Measurements from ENCODE around the gene SLC22A12.

The SLC22A12 gene

DNA sequence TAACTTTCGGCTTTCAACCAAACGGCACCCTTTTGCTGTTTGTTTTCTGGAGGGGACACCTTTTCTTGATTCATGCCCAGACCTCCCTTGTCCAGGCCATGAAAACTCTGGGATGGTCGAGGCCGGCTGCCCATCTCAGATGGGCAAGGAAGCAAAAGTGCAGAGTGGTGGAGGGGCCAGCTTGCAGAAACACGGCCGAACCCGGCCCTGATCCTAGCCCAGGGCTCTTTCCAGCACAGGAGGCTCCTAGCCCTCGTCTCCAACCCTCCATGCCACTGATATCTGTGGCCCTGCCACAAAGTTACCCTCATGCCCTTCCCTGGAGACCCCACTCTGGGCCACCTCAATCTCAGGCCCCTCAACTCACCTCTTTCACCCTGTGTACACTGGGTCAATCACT is 18.9 kb upstream of the SLC22A12 start:
- Histone ChIP-seq H3K27ac (ENCODE audit: low read depth, low read length) (no peak overlapping the region), H3F3A (ENCODE audit: insufficient read depth) (no peaks in the 10 kb centered on the region), H3K79me2 (ENCODE audit: insufficient read depth, low read length) (no peaks in the 10 kb centered on the region), H4K20me1 (ENCODE audit: low read depth, low read length) (no peaks in the 10 kb centered on the region), H3K9ac (ENCODE audit: low read length) (no peak overlapping the region), H3K9me3 (ENCODE audit: insufficient read depth, low read length) (no peaks in the 10 kb centered on the region), H3K9me2 (replicated peaks; ENCODE audit: insufficient read depth, low read length) (no peaks in the 10 kb centered on the region), H3K4me2 (ENCODE audit: low read depth, low read length, poor library complexity, severe bottlenecking) (no peak overlapping the region), H3K4me3 (ENCODE audit: insufficient read depth, low read length, poor library complexity, severe bottlenecking) (no peak overlapping the region), H3K27me3 (ENCODE audit: low read length) (no peaks in the 10 kb centered on the region), H2AFZ (ENCODE audit: low read depth, low read length, severe bottlenecking) (no peak overlapping the region), H3K36me3 (ENCODE audit: low read length) (no peaks in the 10 kb centered on the region)
- no peak for TF ChIP-seq EZH2phosphoT487 (conservative IDR thresholded peaks at IDR 0.05; ENCODE audit: low read length)
- TF ChIP-seq, protein P1, sequence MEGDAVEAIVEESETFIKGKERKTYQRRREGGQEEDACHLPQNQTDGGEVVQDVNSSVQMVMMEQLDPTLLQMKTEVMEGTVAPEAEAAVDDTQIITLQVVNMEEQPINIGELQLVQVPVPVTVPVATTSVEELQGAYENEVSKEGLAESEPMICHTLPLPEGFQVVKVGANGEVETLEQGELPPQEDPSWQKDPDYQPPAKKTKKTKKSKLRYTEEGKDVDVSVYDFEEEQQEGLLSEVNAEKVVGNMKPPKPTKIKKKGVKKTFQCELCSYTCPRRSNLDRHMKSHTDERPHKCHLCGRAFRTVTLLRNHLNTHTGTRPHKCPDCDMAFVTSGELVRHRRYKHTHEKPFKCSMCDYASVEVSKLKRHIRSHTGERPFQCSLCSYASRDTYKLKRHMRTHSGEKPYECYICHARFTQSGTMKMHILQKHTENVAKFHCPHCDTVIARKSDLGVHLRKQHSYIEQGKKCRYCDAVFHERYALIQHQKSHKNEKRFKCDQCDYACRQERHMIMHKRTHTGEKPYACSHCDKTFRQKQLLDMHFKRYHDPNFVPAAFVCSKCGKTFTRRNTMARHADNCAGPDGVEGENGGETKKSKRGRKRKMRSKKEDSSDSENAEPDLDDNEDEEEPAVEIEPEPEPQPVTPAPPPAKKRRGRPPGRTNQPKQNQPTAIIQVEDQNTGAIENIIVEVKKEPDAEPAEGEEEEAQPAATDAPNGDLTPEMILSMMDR (IDR thresholded peaks at IDR 0.05; ENCODE audit: insufficient read depth, low read length, poor library complexity, severe bottlenecking), result no peak

DNA sequence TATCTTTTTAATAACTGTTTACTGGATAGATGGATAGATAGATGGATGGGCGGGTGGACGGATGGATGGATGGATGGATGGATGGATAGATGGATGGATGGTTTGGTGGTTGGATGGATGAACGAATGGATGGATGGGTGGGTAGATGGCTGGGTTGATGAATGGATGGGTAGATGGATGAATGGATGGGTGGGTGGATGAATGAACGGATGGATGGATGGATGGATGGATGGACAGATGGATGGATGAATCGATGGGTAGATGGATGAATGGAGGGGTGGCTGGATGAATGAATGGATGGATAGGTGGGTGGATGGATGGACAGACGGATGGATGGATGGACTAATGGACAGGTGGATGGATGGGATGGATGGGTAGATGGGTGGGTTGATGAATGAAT is 13.8 kb upstream of the SLC22A12 start:
- H2AFZ ChIP-seq (ENCODE audit: low read depth, low read length, severe bottlenecking), result no peak overlapping the region
- TF ChIP-seq EZH2phosphoT487 (conservative IDR thresholded peaks at IDR 0.05; ENCODE audit: low read length), result no peak
- TF ChIP-seq, protein P1 (IDR thresholded peaks at IDR 0.05; ENCODE audit: insufficient read depth, low read length, poor library complexity, severe bottlenecking), result no peak

DNA sequence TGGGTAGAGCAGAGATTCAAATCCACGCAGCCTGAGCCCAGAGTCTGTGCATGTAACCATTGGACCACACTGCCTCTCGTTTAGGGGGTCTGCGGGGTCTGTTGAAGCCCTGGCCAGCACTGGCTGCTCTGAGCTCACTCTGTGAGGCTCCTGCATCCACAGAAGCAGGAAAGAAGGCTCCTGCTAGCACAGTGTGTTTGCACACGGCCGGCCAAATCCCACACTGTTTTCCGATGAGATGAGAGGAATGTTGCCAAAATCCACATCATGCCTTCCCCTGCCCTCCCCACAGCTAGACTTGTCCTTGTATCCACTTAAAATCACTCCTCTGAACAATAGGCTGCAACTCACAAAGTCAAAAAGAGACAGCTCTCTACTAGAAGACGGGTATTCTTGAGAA is 10.6 kb upstream of the SLC22A12 start:
- Histone ChIP-seq H3K9me3 (ENCODE audit: insufficient read depth, low read length) (no peaks in the 10 kb centered on the region), H4K20me1 (ENCODE audit: low read depth, low read length) (no peaks in the 10 kb centered on the region), H3K79me2 (ENCODE audit: insufficient read depth, low read length) (no peaks in the 10 kb centered on the region), H3K9me2 (replicated peaks; ENCODE audit: insufficient read depth, low read length) (no peaks in the 10 kb centered on the region), H3K27me3 (ENCODE audit: low read length) (no peaks in the 10 kb centered on the region), H2AFZ (ENCODE audit: low read depth, low read length, severe bottlenecking) (no peak overlapping the region), H3K27ac (ENCODE audit: low read depth, low read length) (no peak overlapping the region), H3K9ac (ENCODE audit: low read length) (no peak overlapping the region), H3K4me3 (ENCODE audit: insufficient read depth, low read length, poor library complexity, severe bottlenecking) (no peak overlapping the region), H3K36me3 (ENCODE audit: low read length) (no peaks in the 10 kb centered on the region), H3F3A (ENCODE audit: insufficient read depth) (no peaks in the 10 kb centered on the region), H3K4me2 (ENCODE audit: low read depth, low read length, poor library complexity, severe bottlenecking) (no peak overlapping the region)
- TF ChIP-seq, protein P1 (IDR thresholded peaks at IDR 0.05; ENCODE audit: insufficient read depth, low read length, poor library complexity, severe bottlenecking), result no peak
- TF ChIP-seq EZH2phosphoT487 (conservative IDR thresholded peaks at IDR 0.05; ENCODE audit: low read length), result no peak

More for the DNA sequence above, 13.8 kb upstream of the SLC22A12 start:
- Histone ChIP-seq H3K79me2 (ENCODE audit: insufficient read depth, low read length) (no peaks in the 10 kb centered on the region), H3K36me3 (ENCODE audit: low read length) (no peaks in the 10 kb centered on the region), H4K20me1 (ENCODE audit: low read depth, low read length) (no peaks in the 10 kb centered on the region), H3F3A (ENCODE audit: insufficient read depth) (no peaks in the 10 kb centered on the region), H3K27me3 (ENCODE audit: low read length) (no peaks in the 10 kb centered on the region), H3K9me3 (ENCODE audit: insufficient read depth, low read length) (no peaks in the 10 kb centered on the region), H3K4me2 (ENCODE audit: low read depth, low read length, poor library complexity, severe bottlenecking) (no peak overlapping the region), H3K9ac (ENCODE audit: low read length) (no peak overlapping the region), H3K27ac (ENCODE audit: low read depth, low read length) (no peak overlapping the region), H3K4me3 (ENCODE audit: insufficient read depth, low read length, poor library complexity, severe bottlenecking) (no peak overlapping the region), H3K9me2 (replicated peaks; ENCODE audit: insufficient read depth, low read length) (no peaks in the 10 kb centered on the region)

Data from SU-DHL-6 (cell line).